NCI-H146 (cell line): Measurements from ENCODE around the gene BLACAT1.
"Not testable (repeated sequence)": the region's sequence is repeated elsewhere in the genome, so short reads cannot be mapped to it uniquely, and the experiment has no call there.

ENCODE experiments used
- DNase-seq: peaks from one replicate; lab custom pipeline; 2025; lab: John Stamatoyannopoulos, UW

Gene BLACAT1

GRCh38 chr1:205416322-205416721 lies 39.5 kb downstream of the BLACAT1 start:
- DNase-seq: no peak

- no peak for DNase-seq
These were observed 45.1 kb downstream of the BLACAT1 start for GRCh38 chr1:205410581-205411298.

GRCh38 chr1:205407970-205408369 lies 47.9 kb downstream of the BLACAT1 start:
- DNase-seq: no peak

GRCh38 chr1:205406252-205406651 lies 49.6 kb downstream of the BLACAT1 start:
- DNase-seq: not testable (repeated sequence)
